GM06990 (cell line): ENCODE data around the gene HOXA5.

Experiments
- DNase-seq: peaks from one replicate; pipeline ENCODE4 v3.0.0-alpha.2; 2011; ENCODE audit not compliant: insufficient read length; ENCODE audit errors: extremely low read depth
- H3K27me3 ChIP-seq: replicated peaks from 2 replicates; pipeline ENCODE4 v1.6.0; 2011; ENCODE audit warnings: low read length; ENCODE audit not compliant: control insufficient read depth, insufficient read depth
- H3K36me3 ChIP-seq: 2 replicates; pipeline ENCODE4 v1.5.1; 2011; ENCODE audit warnings: low read length; ENCODE audit not compliant: control insufficient read depth, insufficient read depth
- H3K4me3 ChIP-seq: replicated peaks from 2 replicates; pipeline ENCODE4 v1.5.1; 2011; ENCODE audit warnings: low read depth, mild to moderate bottlenecking, control low read depth, low read length
- TF ChIP-seq, protein P1 (sequence below): IDR thresholded peaks from 2 replicates; pipeline ENCODE4 v1.5.1; 2011; ENCODE audit warnings: low read length, control low read depth, mild to moderate bottlenecking, inconsistent platforms; ENCODE audit not compliant: insufficient read depth, poor library complexity, severe bottlenecking

HOXA5 gene

DNA sequence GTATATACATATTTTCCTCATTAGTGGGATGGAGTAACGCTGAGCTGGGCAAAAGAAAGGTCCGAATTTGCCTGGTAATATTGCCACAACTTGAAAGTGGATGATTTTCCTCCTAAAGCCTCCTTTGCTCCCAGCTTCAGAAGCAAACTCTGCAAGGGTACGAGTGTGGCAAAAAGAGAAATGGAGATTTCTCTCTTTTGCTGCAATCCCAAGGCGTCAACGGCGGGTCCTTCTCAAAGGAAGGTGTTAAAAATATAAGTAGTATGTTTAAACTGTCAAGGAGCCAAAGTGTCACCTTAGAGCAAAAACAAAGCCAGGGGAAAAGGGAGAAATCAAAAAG, 28.6 kb downstream of the HOXA5 start:
- no peaks in the 10 kb centered on the region; the same call in 1 of the 2 replicates for H3K27me3 ChIP-seq
- no peaks in the 10 kb centered on the region for H3K36me3 ChIP-seq
- TF ChIP-seq, protein P1, sequence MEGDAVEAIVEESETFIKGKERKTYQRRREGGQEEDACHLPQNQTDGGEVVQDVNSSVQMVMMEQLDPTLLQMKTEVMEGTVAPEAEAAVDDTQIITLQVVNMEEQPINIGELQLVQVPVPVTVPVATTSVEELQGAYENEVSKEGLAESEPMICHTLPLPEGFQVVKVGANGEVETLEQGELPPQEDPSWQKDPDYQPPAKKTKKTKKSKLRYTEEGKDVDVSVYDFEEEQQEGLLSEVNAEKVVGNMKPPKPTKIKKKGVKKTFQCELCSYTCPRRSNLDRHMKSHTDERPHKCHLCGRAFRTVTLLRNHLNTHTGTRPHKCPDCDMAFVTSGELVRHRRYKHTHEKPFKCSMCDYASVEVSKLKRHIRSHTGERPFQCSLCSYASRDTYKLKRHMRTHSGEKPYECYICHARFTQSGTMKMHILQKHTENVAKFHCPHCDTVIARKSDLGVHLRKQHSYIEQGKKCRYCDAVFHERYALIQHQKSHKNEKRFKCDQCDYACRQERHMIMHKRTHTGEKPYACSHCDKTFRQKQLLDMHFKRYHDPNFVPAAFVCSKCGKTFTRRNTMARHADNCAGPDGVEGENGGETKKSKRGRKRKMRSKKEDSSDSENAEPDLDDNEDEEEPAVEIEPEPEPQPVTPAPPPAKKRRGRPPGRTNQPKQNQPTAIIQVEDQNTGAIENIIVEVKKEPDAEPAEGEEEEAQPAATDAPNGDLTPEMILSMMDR = no peak
- no peak for DNase-seq
- H3K4me3 ChIP-seq = no peak overlapping the region

DNA sequence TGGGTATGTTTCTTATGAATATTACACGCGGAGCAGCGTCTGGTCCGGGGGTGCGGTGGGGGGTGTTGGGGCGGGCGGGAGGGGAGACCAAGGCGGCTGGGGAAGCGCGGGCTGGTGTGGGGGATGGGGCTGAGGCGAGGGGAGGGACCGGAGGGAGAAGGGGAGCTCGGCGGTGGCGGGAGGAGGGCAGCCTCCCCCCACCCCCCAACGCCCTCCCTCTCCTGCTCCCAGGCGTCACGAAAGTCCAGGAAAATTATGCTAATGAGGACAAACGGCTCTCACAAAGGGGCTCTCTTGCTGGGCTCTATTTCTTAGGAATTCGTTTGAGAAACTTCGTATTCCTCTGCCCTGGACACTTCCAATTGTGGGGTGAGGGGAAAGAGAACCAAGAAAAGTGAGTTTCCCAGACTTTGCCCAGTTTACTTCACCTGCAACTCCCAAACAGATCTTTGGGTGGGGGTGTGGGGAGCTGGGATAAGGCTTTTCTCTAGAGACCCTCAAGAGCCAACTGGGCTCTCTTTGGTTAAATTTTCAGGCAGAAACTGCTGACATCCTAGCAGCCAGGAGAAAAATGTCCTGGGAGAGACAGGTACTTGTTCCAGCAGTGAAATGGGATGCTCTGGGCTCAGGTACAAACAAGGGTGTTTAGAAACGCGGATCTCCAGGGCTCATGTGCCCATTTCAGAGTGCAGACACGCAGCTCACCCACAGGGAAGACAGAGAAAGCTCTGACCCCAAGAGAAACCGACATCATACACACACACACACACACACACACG, 29.3 kb downstream of the HOXA5 start:
- DNase-seq = no peak
- TF ChIP-seq, protein P1 = no peak
- H3K4me3 ChIP-seq = no peak overlapping the region

DNA sequence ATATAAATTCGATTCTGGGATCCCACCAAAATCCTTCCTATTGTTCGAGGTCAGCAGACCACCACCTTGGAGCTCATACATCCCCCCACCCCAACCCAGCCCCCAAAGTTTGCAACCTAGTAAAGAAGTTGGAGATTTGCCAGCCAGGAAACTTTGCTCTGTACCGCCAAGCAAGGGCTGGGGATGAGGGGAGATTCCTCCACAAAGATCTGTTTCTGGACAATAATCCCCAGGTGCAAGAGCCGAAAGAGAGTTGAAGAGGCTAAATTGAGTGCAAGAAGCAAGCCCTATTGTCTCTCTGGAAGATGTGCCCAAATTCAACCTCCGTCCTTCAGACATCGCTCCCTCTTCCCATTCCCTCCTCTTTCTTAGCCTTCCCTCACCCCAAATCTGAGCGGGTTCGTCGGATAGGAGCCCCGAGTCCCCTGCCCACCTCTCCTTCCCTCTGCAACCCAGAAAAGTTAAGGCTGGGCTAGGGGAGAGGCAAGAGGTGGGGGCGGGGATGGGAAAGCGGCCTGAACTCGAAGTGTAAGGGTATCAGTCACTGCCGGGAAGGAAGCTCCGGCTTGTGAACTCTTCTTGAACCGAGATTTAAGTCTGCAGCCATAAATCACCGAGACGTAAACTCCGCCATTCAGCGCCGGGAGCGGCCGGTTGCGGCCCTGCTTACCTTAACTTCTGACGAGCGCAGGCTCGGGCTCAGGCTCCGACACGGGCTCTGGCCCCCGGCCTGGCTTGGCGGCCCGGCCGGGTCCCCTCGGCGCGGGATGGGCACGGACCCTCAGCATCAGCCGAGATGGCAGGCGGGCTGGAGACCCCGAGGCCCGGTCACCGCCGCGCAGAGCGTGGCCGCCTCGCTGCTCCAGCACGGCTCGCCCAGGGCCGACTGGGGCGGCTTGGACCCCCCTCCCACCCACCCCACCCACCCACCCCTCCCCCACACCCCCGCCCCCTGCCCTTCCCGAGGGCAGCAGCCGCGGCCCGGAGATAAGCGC, 30.2 kb downstream of the HOXA5 start:
- Histone ChIP-seq H3K4me3 (no peak overlapping the region), H3K27me3 (no peaks in the 10 kb centered on the region; the same call in 1 of the 2 replicates), H3K36me3 (no peaks in the 10 kb centered on the region)
- TF ChIP-seq, protein P1 = no peak
- no peak for DNase-seq

More for the DNA sequence above, 29.3 kb downstream of the HOXA5 start:
- H3K27me3 ChIP-seq = no peaks in the 10 kb centered on the region; the same call in 1 of the 2 replicates
- no peaks in the 10 kb centered on the region for H3K36me3 ChIP-seq

DNA sequence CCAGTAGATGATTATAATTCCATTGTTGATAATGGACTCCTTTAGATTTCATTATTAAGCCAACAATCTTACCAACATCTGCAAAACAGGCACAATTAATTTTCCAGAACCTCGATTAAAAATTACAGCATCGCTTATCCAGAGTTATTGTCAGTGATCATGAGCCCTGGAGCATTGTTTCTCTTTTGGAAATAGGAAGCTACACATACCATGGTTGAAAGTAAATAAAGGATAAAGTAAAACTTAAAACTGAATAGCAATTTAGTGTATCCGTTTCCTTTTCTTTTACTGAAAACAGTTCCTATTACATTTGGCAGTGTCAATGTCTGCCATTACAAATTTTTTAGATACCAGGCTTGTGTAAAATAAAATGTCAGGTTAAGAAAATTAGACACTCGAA, 31.1 kb downstream of the HOXA5 start:
- no peak for DNase-seq
- H3K36me3 ChIP-seq = no peaks in the 10 kb centered on the region
- no peak overlapping the region for H3K4me3 ChIP-seq
- H3K27me3 ChIP-seq = no peaks in the 10 kb centered on the region; the same call in 1 of the 2 replicates
- TF ChIP-seq, protein P1 = no peak

DNA sequence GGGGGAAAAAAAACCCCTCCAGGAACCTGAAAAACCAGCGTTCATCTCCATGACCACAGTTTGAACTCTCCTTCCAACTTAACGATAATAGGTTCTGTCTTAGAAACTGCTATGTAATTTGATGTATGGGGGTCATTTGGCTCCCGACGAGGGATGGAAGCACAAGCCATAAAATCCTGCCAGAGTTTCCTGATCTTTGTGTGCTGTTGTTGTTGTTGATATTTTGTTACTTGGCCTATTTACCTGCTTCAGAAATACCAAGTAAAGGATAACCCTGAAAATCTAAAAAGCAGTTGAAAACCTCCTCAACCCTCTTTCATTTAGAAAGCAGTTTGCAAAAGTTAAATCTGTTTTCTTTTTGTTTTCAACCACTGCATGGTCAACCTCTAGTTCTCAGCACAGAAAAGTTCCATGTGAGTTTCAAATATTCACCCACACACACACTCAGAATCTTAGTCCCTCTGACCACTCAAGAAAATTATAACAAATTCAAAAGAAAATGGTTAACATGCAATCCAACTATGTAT, 31.7 kb downstream of the HOXA5 start:
- TF ChIP-seq, protein P1 = no peak
- Histone ChIP-seq H3K36me3 (no peaks in the 10 kb centered on the region), H3K27me3 (no peaks in the 10 kb centered on the region; the same call in 1 of the 2 replicates), H3K4me3 (no peak overlapping the region)
- no peak for DNase-seq
